ENCODE data around the gene MARK4. TPM values are rescaled to one million over a fixed set of nuclear protein-coding genes. Genes with fewer than 3 reads are reported as not detected.
"Not testable (repeated sequence)": the region's sequence is repeated elsewhere in the genome, so short reads cannot be mapped to it uniquely, and the experiment has no call there.

The MARK4 gene
- polyA plus RNA-seq, 1 donor, result 17.6 TPM

DNA sequence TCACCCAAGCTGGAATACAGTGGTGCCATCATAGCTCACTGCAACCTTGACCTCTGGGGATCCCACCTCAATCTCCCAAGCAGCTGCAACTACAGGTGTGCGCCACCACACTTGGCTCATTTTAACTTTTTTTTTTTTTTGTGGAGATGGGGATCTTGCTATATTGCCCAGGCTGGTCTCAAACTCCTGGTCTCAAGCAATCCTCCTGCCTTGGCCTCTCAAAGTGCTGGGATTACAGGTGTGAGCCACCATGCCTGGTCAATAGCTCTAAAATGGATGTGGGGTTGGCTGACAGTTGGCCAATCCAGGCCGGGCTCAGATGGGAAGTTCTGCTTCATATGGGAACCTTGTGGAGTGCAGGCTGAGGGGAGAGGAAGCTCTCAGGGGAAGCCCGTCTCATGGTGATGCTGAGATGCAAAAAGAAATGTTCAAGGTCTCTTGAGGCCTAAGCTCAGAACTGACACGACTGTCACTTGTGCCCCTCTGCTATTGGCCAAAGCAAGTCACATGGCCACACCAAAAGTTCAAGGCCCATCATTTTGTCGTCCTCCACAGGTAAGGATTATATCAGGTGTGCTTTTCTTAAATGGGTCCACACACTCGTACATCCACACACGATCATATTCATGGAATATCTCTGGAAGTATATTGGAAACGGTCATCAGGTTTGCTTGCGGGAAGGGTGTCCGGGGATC is 82.7 kb downstream of the MARK4 start:
- Histone ChIP-seq H3K9me3 (ENCODE audit: control insufficient read depth, low read depth, low read length) (no peaks in the 10 kb centered on the region), H3K27me3 (ENCODE audit: control insufficient read depth, insufficient read depth, low read length) (peaks cover 2% of the 10 kb centered on the region), H3K4me3 (ENCODE audit: low read length) (no peak overlapping the region), H3K27ac (ENCODE audit: low read length) (no peak overlapping the region), H3K36me3 (ENCODE audit: control insufficient read depth, insufficient read depth, low read length) (no peaks in the 10 kb centered on the region), H3K4me1 (ENCODE audit: control insufficient read depth, insufficient read depth, low read length) (peaks cover 4% of the 10 kb centered on the region)
- WGBS (ENCODE audit: insufficient coverage, low lambda C conversion rate), result 90% methylated on average over 2 of the region's 10 CpGs
- no peak for DNase-seq

DNA sequence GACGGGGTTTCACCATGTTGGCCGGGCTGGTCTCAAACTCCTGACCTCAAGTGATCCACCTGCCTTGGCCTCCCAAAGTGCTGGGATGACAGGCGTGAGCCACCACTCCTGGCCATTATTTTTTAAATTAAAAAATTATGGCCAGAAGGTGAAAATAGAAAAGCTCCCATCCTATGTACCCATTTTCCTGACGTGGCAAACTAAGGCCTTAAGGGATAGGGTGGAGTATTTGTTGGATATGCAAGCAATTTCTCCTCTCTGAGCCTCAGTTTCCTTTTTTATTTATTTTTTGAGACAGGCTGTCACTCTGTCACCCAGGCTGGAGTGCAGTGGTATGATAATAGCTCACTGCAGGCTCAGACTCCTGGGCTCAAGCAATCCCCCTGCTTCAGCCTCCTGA is 83.8 kb downstream of the MARK4 start:
- WGBS (ENCODE audit: insufficient coverage, low lambda C conversion rate), result 60% methylated on average over 1 of the region's 4 CpGs
- H3K4me3 ChIP-seq (ENCODE audit: low read length); H3K27me3 ChIP-seq (ENCODE audit: control insufficient read depth, insufficient read depth, low read length); H3K9me3 ChIP-seq (ENCODE audit: control insufficient read depth, low read depth, low read length); H3K27ac ChIP-seq (ENCODE audit: low read length); DNase-seq; H3K36me3 ChIP-seq (ENCODE audit: control insufficient read depth, insufficient read depth, low read length); H3K4me1 ChIP-seq (ENCODE audit: control insufficient read depth, insufficient read depth, low read length): not testable (repeated sequence)

DNA sequence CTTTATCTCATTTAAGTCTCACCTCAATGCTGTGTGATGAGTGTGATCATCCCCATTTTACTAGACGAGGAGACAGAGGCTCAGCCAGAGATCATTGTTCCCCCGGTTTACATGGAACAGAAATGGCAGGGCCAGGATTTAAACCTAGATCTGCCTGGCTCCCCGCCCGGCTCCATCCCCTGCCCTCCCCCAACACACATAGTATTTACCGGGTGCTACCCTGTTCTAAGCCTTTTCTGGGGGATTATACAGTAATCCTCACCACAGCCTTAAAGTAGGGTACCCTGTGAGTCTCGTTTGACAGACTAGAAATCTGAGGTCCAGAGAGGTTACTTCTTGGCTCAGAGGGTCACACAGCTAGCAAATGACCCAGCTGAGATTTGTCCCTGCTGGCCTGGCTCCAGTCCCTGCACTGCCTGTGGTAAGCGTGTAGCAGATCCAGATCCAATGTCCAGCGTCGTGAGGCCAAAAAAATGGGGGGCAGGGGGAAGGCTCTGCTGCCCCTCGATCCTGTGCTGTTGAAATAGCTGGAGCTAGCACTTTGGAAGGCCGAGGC is 85.7 kb downstream of the MARK4 start:
- Histone ChIP-seq H3K27ac (ENCODE audit: low read length) (no peak overlapping the region), H3K9me3 (ENCODE audit: control insufficient read depth, low read depth, low read length) (no peaks in the 10 kb centered on the region), H3K27me3 (ENCODE audit: control insufficient read depth, insufficient read depth, low read length) (peaks cover 18% of the 10 kb centered on the region), H3K36me3 (ENCODE audit: control insufficient read depth, insufficient read depth, low read length) (no peaks in the 10 kb centered on the region), H3K4me1 (ENCODE audit: control insufficient read depth, insufficient read depth, low read length) (peaks cover 8% of the 10 kb centered on the region), H3K4me3 (ENCODE audit: low read length) (no peak overlapping the region)
- no peak for DNase-seq
- WGBS (ENCODE audit: insufficient coverage, low lambda C conversion rate), result no CpG with 5 or more reads among the region's 11 CpGs

DNA sequence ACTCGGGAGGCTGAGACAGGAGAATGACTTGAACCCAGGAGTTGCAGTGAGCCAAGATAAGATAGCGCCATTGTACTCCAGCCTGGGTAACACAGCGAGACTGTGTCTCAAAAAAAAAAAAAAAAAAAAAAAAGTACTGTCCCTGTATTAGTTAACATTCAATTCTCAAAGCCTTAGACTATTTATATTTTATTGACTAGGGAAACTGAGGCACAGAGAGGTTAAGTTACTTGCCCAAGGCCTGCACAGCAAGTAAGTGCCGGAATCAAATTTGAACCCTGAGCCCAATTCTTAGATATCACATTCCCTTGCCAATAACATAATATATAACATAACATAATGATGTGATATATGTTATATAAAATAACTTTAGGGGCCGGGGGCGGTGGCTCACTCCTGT is 88.6 kb downstream of the MARK4 start:
- no CpG with 5 or more reads among the region's 6 CpGs for WGBS (ENCODE audit: insufficient coverage, low lambda C conversion rate)
- no peak overlapping the region for H3K27ac ChIP-seq (ENCODE audit: low read length)
- peaks cover 8% of the 10 kb centered on the region for H3K4me1 ChIP-seq (ENCODE audit: control insufficient read depth, insufficient read depth, low read length)
- DNase-seq, result no peak
- peaks cover 31% of the 10 kb centered on the region for H3K27me3 ChIP-seq (ENCODE audit: control insufficient read depth, insufficient read depth, low read length)
- H3K9me3 ChIP-seq (ENCODE audit: control insufficient read depth, low read depth, low read length), result no peaks in the 10 kb centered on the region
- H3K4me3 ChIP-seq (ENCODE audit: low read length), result no peak overlapping the region
- no peaks in the 10 kb centered on the region for H3K36me3 ChIP-seq (ENCODE audit: control insufficient read depth, insufficient read depth, low read length)

DNA sequence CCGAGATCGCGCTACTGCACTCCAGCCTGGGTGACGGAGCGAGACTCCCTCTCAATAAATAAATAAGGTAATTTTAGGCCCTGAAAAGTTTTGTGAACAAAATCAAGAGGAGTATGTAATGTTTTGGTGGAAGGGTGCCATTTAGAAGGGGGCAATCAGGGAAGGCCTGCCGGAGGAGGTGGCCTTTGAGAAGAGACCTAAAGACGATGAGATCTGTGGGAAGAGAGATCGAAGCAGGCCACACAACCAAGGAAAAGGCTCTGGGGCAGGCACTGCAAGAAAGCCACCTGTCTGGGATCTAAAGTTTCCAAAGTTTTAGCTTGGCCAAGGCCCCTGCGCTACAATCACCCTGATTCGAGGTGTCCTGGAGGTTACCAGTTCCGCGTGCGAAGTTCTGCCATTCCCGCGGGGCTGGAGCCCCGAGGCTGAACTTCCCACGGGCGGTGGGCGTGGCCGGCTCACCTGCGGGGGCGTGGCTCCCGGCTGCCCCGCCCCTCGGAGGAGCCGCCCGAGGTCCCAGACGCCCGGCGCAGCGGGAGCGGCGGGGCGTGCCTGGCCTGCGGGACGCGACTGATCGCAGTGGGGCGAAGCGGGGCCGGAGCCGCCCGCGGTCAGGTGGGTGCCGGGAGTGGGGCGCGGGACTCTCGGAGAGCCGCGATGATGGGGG is 89.3 kb downstream of the MARK4 start, which contains the start of gene KLC3:
Gene KLC3 (plus strand): TSS at position 519 of the 667 bp plus-strand sequence. CDS start 4,792 bp downstream, outside the sequence.
- no peak within 1 kb of the TSS for H3K27ac ChIP-seq (ENCODE audit: low read length)
- peaks cover 37% of the 10 kb centered on the region for H3K27me3 ChIP-seq (ENCODE audit: control insufficient read depth, insufficient read depth, low read length)
- H3K9me3 ChIP-seq (ENCODE audit: control insufficient read depth, low read depth, low read length), result no peaks in the 10 kb centered on the region
- H3K36me3 ChIP-seq (ENCODE audit: control insufficient read depth, insufficient read depth, low read length), result no peaks in the 10 kb centered on the region
- peaks cover 8% of the 10 kb centered on the region for H3K4me1 ChIP-seq (ENCODE audit: control insufficient read depth, insufficient read depth, low read length)
- peak; percentile 40 to 65 for DNase-seq
- no peak within 1 kb of the TSS for H3K4me3 ChIP-seq (ENCODE audit: low read length)
- WGBS (ENCODE audit: insufficient coverage, low lambda C conversion rate), result 27% methylated on average over 2 of the region's 50 CpGs

DNA sequence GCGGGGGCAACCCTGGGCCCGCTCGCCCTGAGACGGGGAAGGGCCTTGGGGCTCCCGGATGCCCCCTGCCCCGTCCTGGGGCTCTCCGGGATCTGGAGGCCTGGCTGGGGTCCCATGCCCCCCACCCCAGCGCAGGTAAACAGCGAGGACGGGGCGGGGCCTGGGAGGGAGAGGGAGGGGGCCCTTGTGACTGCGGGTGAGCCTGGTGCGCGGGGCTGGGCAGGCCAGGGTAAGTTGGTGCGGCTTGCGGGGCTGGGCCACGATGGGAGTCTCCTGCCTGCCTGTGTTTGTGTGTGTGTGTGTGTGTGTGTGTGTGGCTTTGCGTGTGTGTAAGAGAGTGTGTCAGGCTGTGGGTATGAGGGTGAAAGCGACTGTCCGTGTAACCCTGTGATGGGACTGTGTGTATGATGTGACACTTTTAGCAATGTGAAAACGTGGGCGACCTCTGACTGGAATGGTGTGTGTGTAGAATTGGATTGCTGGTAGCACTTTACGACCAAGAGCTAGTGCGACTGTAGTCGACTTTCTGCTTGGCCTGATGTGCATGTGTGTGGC is 89.9 kb downstream of the MARK4 start:
- peak in 1 of 2 donors; percentile 21 for DNase-seq
- H3K36me3 ChIP-seq (ENCODE audit: control insufficient read depth, insufficient read depth, low read length), result no peaks in the 10 kb centered on the region
- H3K27ac ChIP-seq (ENCODE audit: low read length), result no peak overlapping the region
- no CpG with 5 or more reads among the region's 25 CpGs for WGBS (ENCODE audit: insufficient coverage, low lambda C conversion rate)
- H3K4me3 ChIP-seq (ENCODE audit: low read length), result no peak overlapping the region
- no peaks in the 10 kb centered on the region for H3K9me3 ChIP-seq (ENCODE audit: control insufficient read depth, low read depth, low read length)
- H3K4me1 ChIP-seq (ENCODE audit: control insufficient read depth, insufficient read depth, low read length), result peaks cover 8% of the 10 kb centered on the region
- H3K27me3 ChIP-seq (ENCODE audit: control insufficient read depth, insufficient read depth, low read length), result peaks cover 43% of the 10 kb centered on the region

DNA sequence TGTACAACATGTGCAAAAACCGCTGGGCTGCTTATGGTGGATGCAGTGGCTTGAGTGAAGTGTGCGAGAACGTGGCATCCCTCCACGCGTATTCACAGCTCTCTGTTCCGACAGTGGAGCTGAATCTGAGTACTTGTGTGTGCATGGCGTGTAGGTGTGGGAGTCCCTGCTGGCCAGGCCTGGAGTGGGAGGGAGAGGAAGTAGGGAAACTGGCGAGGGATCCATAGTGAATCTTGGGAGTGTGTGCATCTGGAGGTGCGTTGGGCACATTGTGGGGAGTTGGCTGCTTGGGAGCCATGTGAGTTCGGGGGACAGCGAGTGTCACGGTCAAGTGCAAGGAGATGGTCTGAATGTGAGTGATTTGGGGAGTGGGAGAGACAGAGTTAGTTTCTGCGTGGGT is 91.8 kb downstream of the MARK4 start:
- peaks cover 3% of the 10 kb centered on the region for H3K9me3 ChIP-seq (ENCODE audit: control insufficient read depth, low read depth, low read length)
- no peak for DNase-seq
- H3K4me1 ChIP-seq (ENCODE audit: control insufficient read depth, insufficient read depth, low read length), result peaks cover 8% of the 10 kb centered on the region
- H3K4me3 ChIP-seq (ENCODE audit: low read length), result no peak overlapping the region
- peaks cover 58% of the 10 kb centered on the region for H3K27me3 ChIP-seq (ENCODE audit: control insufficient read depth, insufficient read depth, low read length)
- H3K36me3 ChIP-seq (ENCODE audit: control insufficient read depth, insufficient read depth, low read length), result no peaks in the 10 kb centered on the region
- no peak overlapping the region for H3K27ac ChIP-seq (ENCODE audit: low read length)
- WGBS (ENCODE audit: insufficient coverage, low lambda C conversion rate), result no CpG with 5 or more reads among the region's 13 CpGs

DNA sequence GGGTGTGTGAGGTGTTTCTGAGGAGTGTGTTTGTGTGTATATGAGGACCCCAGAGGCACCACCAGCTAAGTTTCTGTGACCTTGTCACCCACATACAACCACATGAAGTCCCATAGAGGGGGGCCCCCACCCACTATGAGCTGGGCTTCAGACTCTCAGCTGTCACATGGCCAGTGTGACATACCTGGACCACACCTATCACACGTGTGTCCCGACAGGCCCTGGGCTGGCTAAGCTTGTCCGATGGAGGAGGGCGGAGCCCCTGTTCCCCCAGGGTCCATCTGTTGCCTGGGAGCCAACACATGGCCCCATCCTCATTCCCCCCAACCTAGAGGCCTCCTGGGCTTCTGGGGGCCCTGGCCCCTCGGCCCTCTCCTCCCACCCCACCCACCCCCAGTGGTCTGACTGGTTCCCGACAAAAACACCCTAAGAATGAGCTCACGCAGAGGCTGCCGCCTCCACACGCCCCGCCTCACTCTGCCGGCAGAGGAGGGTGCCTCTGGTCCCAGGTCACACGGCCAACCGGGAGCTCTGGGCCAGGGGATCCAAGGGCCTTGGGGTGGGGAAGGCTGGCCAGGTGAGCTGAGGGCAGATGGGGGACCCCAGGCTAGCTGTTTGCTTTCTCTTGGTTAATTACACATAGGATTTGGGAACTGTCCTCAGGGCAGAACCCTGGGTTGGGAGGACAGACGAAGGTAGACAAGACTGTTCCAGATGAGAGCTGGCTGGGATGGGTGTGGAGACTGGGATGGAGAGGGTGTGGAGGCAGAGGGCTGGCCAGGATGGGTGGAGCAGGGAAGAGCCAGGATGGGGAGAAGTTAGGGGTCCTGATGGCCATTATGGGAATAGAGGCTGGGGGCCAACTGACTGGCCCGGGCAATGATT is 93.8 kb downstream of the MARK4 start:
- peaks cover 4% of the 10 kb centered on the region for H3K4me1 ChIP-seq (ENCODE audit: control insufficient read depth, insufficient read depth, low read length)
- no peak for DNase-seq
- H3K36me3 ChIP-seq (ENCODE audit: control insufficient read depth, insufficient read depth, low read length), result peaks cover 3% of the 10 kb centered on the region
- peaks cover 3% of the 10 kb centered on the region for H3K9me3 ChIP-seq (ENCODE audit: control insufficient read depth, low read depth, low read length)
- WGBS (ENCODE audit: insufficient coverage, low lambda C conversion rate), result 60% methylated on average over 1 of the region's 15 CpGs
- peaks cover 61% of the 10 kb centered on the region for H3K27me3 ChIP-seq (ENCODE audit: control insufficient read depth, insufficient read depth, low read length)
- no peak overlapping the region for H3K4me3 ChIP-seq (ENCODE audit: low read length)
- no peak overlapping the region for H3K27ac ChIP-seq (ENCODE audit: low read length)

DNA sequence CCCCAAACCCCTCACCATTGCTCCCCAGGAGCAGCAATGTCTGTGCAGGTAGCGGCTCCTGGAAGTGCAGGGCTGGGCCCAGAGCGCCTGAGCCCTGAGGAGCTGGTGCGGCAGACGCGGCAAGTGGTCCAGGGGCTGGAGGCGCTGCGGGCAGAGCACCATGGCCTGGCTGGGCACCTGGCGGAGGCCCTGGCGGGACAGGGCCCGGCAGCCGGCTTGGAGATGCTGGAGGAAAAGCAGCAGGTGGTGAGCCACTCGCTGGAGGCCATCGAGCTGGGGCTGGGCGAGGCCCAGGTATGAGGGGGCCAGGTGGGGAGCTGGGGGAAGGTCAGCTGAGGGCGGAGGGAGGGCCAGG is 94.4 kb downstream of the MARK4 start:
- Histone ChIP-seq H3K9me3 (ENCODE audit: control insufficient read depth, low read depth, low read length) (peaks cover 3% of the 10 kb centered on the region), H3K27me3 (ENCODE audit: control insufficient read depth, insufficient read depth, low read length) (peaks cover 56% of the 10 kb centered on the region), H3K4me3 (ENCODE audit: low read length) (no peak overlapping the region), H3K27ac (ENCODE audit: low read length) (no peak overlapping the region), H3K36me3 (ENCODE audit: control insufficient read depth, insufficient read depth, low read length) (peaks cover 4% of the 10 kb centered on the region), H3K4me1 (ENCODE audit: control insufficient read depth, insufficient read depth, low read length) (no peaks in the 10 kb centered on the region)
- no peak for DNase-seq
- WGBS (ENCODE audit: insufficient coverage, low lambda C conversion rate), result no CpG with 5 or more reads among the region's 15 CpGs

DNA sequence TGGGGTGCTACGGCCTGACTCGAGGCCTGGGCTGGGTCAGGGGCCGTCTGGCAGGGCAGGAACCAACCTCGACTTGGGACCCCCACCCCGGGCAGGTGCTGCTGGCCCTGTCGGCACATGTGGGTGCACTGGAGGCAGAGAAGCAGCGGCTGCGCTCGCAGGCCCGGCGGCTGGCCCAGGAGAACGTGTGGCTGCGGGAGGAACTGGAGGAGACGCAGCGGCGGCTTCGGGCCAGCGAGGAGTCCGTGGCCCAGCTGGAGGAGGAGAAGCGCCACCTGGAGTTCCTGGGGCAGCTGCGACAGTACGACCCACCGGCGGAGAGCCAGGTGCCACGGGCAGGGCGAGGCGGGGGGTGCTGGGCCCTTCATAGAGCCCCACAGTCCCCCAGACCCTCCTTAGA is 95.4 kb downstream of the MARK4 start:
- peaks cover 3% of the 10 kb centered on the region for H3K9me3 ChIP-seq (ENCODE audit: control insufficient read depth, low read depth, low read length)
- no peaks in the 10 kb centered on the region for H3K4me1 ChIP-seq (ENCODE audit: control insufficient read depth, insufficient read depth, low read length)
- no CpG with 5 or more reads among the region's 27 CpGs for WGBS (ENCODE audit: insufficient coverage, low lambda C conversion rate)
- H3K36me3 ChIP-seq (ENCODE audit: control insufficient read depth, insufficient read depth, low read length), result peaks cover 12% of the 10 kb centered on the region
- no peak overlapping the region for H3K27ac ChIP-seq (ENCODE audit: low read length)
- peaks cover 48% of the 10 kb centered on the region for H3K27me3 ChIP-seq (ENCODE audit: control insufficient read depth, insufficient read depth, low read length)
- no peak for DNase-seq
- no peak overlapping the region for H3K4me3 ChIP-seq (ENCODE audit: low read length)

Measured in large intestine (tissue), 3 donors.